ENCODE measurements around the gene FAM83F.
"Not testable (repeated sequence)": the region's sequence is repeated elsewhere in the genome, so short reads cannot be mapped to it uniquely, and the experiment has no call there.

The FAM83F gene

GRCh38 chr22:39992894-39993293 lies 1.9 kb upstream of the FAM83F start:
- DNase-seq (ENCODE audit: low read depth, low spot score), result not testable (repeated sequence)

- peak; percentile 13 for DNase-seq (ENCODE audit: low read depth, low spot score)
These were observed 651 bp upstream of the FAM83F start for GRCh38 chr22:39994041-39994565.

- DNase-seq (ENCODE audit: low read depth, low spot score), result no peak
These were observed 869 bp downstream of the FAM83F start for GRCh38 chr22:39995393-39996252.

GRCh38 chr22:39996732-39997131 lies 2.0 kb downstream of the FAM83F start:
- DNase-seq (ENCODE audit: low read depth, low spot score), result no peak

GRCh38 chr22:39997421-39997820 lies 2.7 kb downstream of the FAM83F start:
- no peak for DNase-seq (ENCODE audit: low read depth, low spot score)

GRCh38 chr22:39997939-39998726 lies 3.4 kb downstream of the FAM83F start:
- no peak for DNase-seq (ENCODE audit: low read depth, low spot score)

- no peak for DNase-seq (ENCODE audit: low read depth, low spot score)
These were observed 4.5 kb downstream of the FAM83F start for GRCh38 chr22:39999144-39999757.

GRCh38 chr22:40000171-40000570 lies 5.4 kb downstream of the FAM83F start:
- DNase-seq (ENCODE audit: low read depth, low spot score), result no peak

GRCh38 chr22:40001106-40001505 lies 6.4 kb downstream of the FAM83F start:
- no peak for DNase-seq (ENCODE audit: low read depth, low spot score)

- no peak for DNase-seq (ENCODE audit: low read depth, low spot score)
These were observed 7.2 kb downstream of the FAM83F start for GRCh38 chr22:40001800-40002577.

- DNase-seq (ENCODE audit: low read depth, low spot score), result no peak
These were observed 8.4 kb downstream of the FAM83F start for GRCh38 chr22:40002935-40003715.

- no peak for DNase-seq (ENCODE audit: low read depth, low spot score)
These were observed 10.1 kb downstream of the FAM83F start for GRCh38 chr22:40004836-40005235.

- DNase-seq (ENCODE audit: low read depth, low spot score), result no peak
These were observed 11.9 kb downstream of the FAM83F start for GRCh38 chr22:40006641-40007040.

- no peak for DNase-seq (ENCODE audit: low read depth, low spot score)
These were observed 13.3 kb downstream of the FAM83F start for GRCh38 chr22:40007853-40008710.

- no peak for DNase-seq (ENCODE audit: low read depth, low spot score)
These were observed 14.1 kb downstream of the FAM83F start for GRCh38 chr22:40008726-40009291.

- DNase-seq (ENCODE audit: low read depth, low spot score), result no peak
These were observed 14.6 kb downstream of the FAM83F start for GRCh38 chr22:40009292-40009774.

GRCh38 chr22:40009951-40010671 lies 15.4 kb downstream of the FAM83F start:
- DNase-seq (ENCODE audit: low read depth, low spot score), result no peak

GRCh38 chr22:40010746-40011145 lies 16.0 kb downstream of the FAM83F start:
- no peak for DNase-seq (ENCODE audit: low read depth, low spot score)
